Right atrium auricular region (tissue), 2 donors: Measurements from ENCODE around the gene COL23A1. TPM values are rescaled to one million over a fixed set of nuclear protein-coding genes. Genes with fewer than 3 reads are reported as not detected.
"Not testable (repeated sequence)": the region's sequence is repeated elsewhere in the genome, so short reads cannot be mapped to it uniquely, and the experiment has no call there.

Experiments used
- DNase-seq: peaks from one replicate; pipeline ENCODE4 v3.0.0-alpha.2; 2019; ENCODE audit warnings: low spot score
- H3K27ac ChIP-seq, 2 donors: fragments of 200-600 bp; sonication (generic); 1 replicate in 1 of 2; 2 replicates in 1 of 2; pipeline ENCODE4 v1.5.1; 2016 to 2019
- H3K27me3 ChIP-seq, 2 donors: fragments of 200-600 bp; sonication (generic); one replicate each; pipeline versions ENCODE4 v1.5.1 to v1.6.0; 2017 to 2019
- H3K36me3 ChIP-seq: fragments of 200-600 bp; sonication (generic); one replicate; pipeline ENCODE4 v1.5.1; 2016
- H3K4me1 ChIP-seq, 2 donors: fragments of 200-600 bp; sonication (generic); one replicate each; pipeline versions ENCODE4 v1.5.1 to v1.6.0; 2017 to 2019
- H3K4me3 ChIP-seq, 2 donors: fragments of 200-600 bp; sonication (generic); 1 replicate in 1 of 2; 2 replicates in 1 of 2; pipeline ENCODE4 v1.5.1; 2017 to 2019; ENCODE audit warnings: mild to moderate bottlenecking in 1 of 2, moderate library complexity in 1 of 2
- H3K9me3 ChIP-seq, 2 donors: fragments of 200-600 bp; sonication (generic); one replicate each; pipeline ENCODE4 v1.5.1; 2019
- total RNA-seq, 2 donors: library from RNA; depleted of rRNA; stranded (reverse); fragments of >200 nt; gene quantifications; one replicate each; pipeline ENCODE4 v1.1.0, GENCODE V29; 2016
- TF ChIP-seq, protein P1 (sequence below), 2 donors: fragments of 200-600 bp; sonication (generic); IDR thresholded peaks; one replicate each; pipeline ENCODE4 v1.5.1; 2019; ENCODE audit warnings: antibody characterized with exemption in 2 of 2

Gene COL23A1
- total RNA-seq, 2 donors from 2014 or later: 5.7 to 6.8 TPM

DNA sequence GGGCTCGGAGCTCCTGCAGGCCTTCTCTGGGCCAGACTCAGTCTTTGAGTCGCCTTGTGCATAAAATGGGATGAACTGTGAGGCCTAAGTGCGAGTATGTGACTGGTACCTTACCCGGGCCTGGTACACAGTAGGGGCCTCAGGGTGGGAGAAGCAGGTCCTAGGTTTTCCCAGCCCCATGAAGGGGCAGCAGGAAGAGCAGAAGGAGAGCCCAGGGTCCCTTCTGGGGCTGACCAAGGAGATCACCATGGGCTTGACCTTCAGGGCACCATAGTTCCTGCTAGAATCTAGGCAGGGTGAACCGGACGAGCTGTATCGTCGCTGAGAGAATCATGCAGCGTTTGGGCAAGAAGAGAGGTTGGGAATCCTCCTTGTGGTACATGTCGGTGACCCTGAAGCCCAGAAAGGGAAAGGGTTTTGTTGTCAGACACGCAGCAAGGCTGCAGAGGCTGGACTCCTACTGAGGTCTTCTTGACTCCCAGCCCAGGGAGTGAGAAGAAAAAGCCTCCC lies 357.2 kb downstream of the COL23A1 start:
- H3K4me1 ChIP-seq: peaks cover 0 to 51% of the 10 kb centered on the region in 2 donors
- no peaks in the 10 kb centered on the region for H3K9me3 ChIP-seq
- peak overlapping the region; percentile 77 to 80 for H3K4me3 ChIP-seq
- no peak for DNase-seq
- TF ChIP-seq, protein P1, sequence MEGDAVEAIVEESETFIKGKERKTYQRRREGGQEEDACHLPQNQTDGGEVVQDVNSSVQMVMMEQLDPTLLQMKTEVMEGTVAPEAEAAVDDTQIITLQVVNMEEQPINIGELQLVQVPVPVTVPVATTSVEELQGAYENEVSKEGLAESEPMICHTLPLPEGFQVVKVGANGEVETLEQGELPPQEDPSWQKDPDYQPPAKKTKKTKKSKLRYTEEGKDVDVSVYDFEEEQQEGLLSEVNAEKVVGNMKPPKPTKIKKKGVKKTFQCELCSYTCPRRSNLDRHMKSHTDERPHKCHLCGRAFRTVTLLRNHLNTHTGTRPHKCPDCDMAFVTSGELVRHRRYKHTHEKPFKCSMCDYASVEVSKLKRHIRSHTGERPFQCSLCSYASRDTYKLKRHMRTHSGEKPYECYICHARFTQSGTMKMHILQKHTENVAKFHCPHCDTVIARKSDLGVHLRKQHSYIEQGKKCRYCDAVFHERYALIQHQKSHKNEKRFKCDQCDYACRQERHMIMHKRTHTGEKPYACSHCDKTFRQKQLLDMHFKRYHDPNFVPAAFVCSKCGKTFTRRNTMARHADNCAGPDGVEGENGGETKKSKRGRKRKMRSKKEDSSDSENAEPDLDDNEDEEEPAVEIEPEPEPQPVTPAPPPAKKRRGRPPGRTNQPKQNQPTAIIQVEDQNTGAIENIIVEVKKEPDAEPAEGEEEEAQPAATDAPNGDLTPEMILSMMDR (IDR thresholded peaks at IDR 0.05): no peak
- peak overlapping the region; percentile 95 to 96 for H3K27ac ChIP-seq
- H3K36me3 ChIP-seq: peaks cover 30% of the 10 kb centered on the region
- no peaks in the 10 kb centered on the region for H3K27me3 ChIP-seq

DNA sequence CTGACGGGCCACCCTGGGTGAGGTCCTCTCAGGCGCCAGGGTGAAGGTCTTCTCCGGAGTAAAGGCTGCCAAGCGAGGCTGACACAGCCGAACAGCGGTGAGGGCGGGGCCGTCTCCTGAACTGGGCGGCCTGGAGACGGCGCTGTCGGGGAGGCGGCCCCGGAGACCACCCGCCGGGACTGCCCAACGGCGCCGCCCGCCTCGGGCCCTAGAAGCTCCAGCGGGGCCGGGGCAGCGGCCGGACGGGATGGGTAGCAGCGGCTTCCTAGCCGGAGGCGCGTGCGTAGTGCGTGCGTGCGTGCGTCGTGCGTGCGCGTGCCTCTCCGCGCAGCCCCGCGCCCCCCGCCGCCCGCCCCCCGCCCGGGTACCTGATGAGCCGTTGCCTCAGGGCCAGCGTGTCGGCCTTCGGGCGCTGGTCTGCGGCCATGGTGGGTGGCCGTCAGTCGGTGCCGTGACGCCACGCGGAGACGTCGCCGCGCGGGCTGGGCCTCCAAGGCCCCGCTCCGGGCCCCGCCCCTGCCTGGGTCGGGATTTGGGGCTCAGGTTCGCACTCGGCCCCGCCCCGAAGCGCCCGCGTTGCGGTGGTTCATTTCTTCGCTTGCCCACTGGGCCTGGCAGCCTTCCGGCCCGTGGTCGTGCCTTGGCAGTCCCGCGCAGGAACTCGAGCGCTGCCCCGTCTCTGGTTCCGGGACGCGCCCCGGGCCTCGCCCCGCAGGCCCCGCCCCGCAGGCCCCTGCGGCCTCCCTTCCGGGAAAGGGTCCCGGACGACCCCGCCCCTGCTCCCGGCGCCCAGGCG lies 357.9 kb downstream of the COL23A1 start, which contains the start of gene PHYKPL:
PHYKPL (minus strand) TSS at position 679 of the 796 bp plus-strand sequence; CDS start at position 427, 252 bp downstream.
- no peaks in the 10 kb centered on the region for H3K27me3 ChIP-seq
- peak within 1 kb of the TSS; percentile 77 to 80 for H3K4me3 ChIP-seq
- H3K36me3 ChIP-seq: peaks cover 35% of the 10 kb centered on the region
- H3K4me1 ChIP-seq: peaks cover 0 to 44% of the 10 kb centered on the region in 2 donors
- H3K9me3 ChIP-seq: no peaks in the 10 kb centered on the region
- DNase-seq: peak; percentile 68
- H3K27ac ChIP-seq: peak within 1 kb of the TSS; percentile 95 to 96
- TF ChIP-seq, protein P1 (IDR thresholded peaks at IDR 0.05): peak in 1 of 2 donors; percentile 36

DNA sequence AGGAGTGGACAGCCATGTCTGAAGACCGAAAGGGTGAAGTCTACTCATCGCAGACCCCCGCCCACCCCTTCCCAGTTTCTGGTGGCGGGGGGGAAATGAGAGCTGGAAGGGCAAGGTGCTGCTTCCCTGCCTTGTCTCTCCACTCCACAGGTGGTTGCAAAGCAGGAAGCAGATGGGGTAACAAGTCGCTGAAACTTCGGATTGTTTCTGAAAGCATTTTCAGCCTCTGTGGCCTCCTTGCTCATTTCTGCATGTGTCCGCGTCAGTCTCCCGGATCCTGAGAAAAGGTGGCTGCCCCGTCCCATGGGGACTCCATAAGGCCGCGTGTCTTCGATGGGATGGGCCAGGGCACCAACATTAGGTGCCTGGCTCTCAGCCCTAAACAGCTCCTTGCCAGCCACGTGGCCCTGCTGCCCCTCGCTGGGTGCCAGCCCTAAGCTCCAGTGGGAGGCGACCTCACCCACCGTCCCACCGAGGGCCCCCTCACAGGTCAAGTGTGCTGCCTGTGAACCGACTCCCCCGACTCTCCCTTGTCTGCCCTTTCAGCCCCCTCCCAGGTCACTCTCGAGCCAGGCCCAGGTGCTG lies 358.6 kb downstream of the COL23A1 start:
- DNase-seq: no peak
- Histone ChIP-seq H3K27me3 (no peaks in the 10 kb centered on the region), H3K4me3 (peak overlapping the region; percentile 77 to 80), H3K4me1 (peaks cover 0 to 37% of the 10 kb centered on the region in 2 donors), H3K36me3 (peaks cover 41% of the 10 kb centered on the region), H3K9me3 (no peaks in the 10 kb centered on the region), H3K27ac (peak overlapping the region; percentile 95 to 96)
- TF ChIP-seq, protein P1 (IDR thresholded peaks at IDR 0.05): no peak

DNA sequence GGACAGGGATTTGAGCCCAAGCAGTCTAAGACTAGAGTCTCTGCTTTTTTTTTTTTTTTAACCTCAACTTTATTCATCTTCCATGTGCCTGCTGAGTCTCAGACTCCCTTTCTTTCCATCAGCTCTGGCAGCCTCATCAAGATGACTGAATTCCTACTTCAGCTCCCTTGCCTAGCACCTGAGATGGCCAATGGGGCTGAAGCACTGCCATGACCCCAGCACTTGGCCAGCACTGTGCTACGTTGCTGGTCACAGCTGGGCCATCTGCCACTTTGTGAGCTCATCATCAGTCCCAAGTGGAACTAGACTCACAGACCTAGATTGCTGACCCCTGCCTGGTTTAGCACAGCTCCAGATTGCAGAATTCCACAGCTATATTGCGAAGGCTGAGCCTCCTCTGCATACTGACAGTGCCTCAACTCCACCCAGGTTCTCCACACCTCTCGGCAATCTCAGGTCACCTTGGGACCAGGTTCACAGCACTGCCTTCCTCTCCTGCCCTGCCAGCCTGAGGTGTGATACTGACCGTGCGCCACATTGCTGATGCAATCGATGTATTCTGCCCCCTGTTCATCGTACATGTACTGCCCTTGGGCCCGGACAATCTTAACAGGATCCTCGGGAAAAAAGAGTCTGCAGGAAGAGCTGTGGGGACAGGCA lies 359.2 kb downstream of the COL23A1 start:
- no peaks in the 10 kb centered on the region for H3K27me3 ChIP-seq
- TF ChIP-seq, protein P1 (IDR thresholded peaks at IDR 0.05): no peak
- peak overlapping the region; percentile 95 to 96 for H3K27ac ChIP-seq
- peak; percentile 73 for DNase-seq
- peaks cover 41% of the 10 kb centered on the region for H3K36me3 ChIP-seq
- no peaks in the 10 kb centered on the region for H3K9me3 ChIP-seq
- H3K4me3 ChIP-seq: peak overlapping the region; percentile 77 to 80
- peaks cover 0 to 31% of the 10 kb centered on the region in 2 donors for H3K4me1 ChIP-seq

DNA sequence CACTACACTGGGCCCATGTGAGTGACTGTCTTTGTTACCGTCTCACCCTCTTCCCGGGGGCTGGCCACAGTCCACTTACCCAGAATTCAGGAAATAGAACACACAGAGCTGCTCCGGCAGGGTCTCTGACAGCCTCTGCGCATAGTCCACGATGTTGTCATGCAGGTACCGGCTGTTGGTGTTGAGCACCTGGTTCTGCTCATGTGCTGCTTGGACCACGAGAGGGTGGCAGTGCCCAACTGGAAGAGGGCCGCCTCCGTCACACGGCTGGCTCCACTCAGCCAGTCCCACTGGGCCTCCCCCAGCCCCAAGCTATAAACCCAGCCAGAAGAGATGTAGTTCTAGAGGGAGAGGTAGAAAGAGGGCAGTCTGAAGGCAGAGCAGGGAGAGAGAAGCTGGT lies 360.3 kb downstream of the COL23A1 start:
- H3K4me3 ChIP-seq: no peak overlapping the region
- H3K4me1 ChIP-seq: peaks cover 0 to 31% of the 10 kb centered on the region in 2 donors
- DNase-seq: no peak

DNA sequence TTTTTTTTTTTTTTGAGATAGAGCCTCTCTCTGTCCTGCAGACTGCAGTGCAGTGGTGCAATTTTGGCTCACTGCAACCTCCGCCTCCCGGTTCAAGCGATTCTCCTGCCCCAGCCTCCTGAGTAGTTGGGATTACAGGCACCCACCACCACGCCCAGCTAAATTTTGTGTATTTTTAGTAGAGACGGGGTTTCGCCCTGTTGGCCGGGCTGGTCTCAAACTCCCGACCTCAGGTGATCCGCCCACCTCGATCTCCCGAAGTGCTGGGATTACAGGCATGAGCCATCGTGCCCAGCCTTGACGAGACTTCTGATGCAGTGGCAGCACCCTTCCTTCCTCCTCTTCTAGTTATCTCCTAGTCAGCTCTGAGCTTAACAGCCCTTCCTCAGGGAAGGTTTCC lies 361.1 kb downstream of the COL23A1 start:
- H3K27ac ChIP-seq, H3K4me3 ChIP-seq, H3K27me3 ChIP-seq, DNase-seq, H3K9me3 ChIP-seq: not testable (repeated sequence)
- Histone ChIP-seq H3K4me1 (peaks cover 0 to 31% of the 10 kb centered on the region in 2 donors), H3K36me3 (peaks cover 47% of the 10 kb centered on the region)

More for the DNA sequence above, 360.3 kb downstream of the COL23A1 start:
- TF ChIP-seq, protein P1 (IDR thresholded peaks at IDR 0.05): no peak
- H3K36me3 ChIP-seq: peaks cover 47% of the 10 kb centered on the region
- no peaks in the 10 kb centered on the region for H3K27me3 ChIP-seq
- no peak overlapping the region for H3K27ac ChIP-seq
- H3K9me3 ChIP-seq: no peaks in the 10 kb centered on the region
